ENCODE data around the gene MEIKIN.

The MEIKIN gene

GRCh38 chr5:131973089-131973712, 27.7 kb upstream of the MEIKIN start:
- no peak for DNase-seq

GRCh38 chr5:131968396-131968954, 23.0 kb upstream of the MEIKIN start:
- no peak for DNase-seq

- DNase-seq = no peak
Observed at GRCh38 chr5:131966551-131966950, 21.1 kb upstream of the MEIKIN start.

GRCh38 chr5:131965826-131966415, 20.5 kb upstream of the MEIKIN start:
- DNase-seq = no peak

- no peak for DNase-seq
Observed at GRCh38 chr5:131959906-131960305, 14.4 kb upstream of the MEIKIN start.

- no peak for DNase-seq
Observed at GRCh38 chr5:131959136-131959535, 13.7 kb upstream of the MEIKIN start.

- peak; percentile 70 for DNase-seq
Observed at GRCh38 chr5:131957721-131958441, 12.4 kb upstream of the MEIKIN start.

GRCh38 chr5:131953969-131954368, 8.5 kb upstream of the MEIKIN start:
- no peak for DNase-seq

GRCh38 chr5:131952301-131952857, 6.9 kb upstream of the MEIKIN start:
- no peak for DNase-seq

GRCh38 chr5:131950706-131951105, 5.2 kb upstream of the MEIKIN start:
- no peak for DNase-seq

- DNase-seq = no peak
Observed at GRCh38 chr5:131947445-131947844, 2.0 kb upstream of the MEIKIN start.

GRCh38 chr5:131944702-131945550, 537 bp downstream of the MEIKIN start:
- DNase-seq = no peak

- no peak for DNase-seq
Observed at GRCh38 chr5:131943916-131944315, 1.5 kb downstream of the MEIKIN start.

- DNase-seq = no peak
Observed at GRCh38 chr5:131942016-131942415, 3.4 kb downstream of the MEIKIN start.

GRCh38 chr5:131939690-131940345, 5.6 kb downstream of the MEIKIN start:
- no peak for DNase-seq

GRCh38 chr5:131932235-131932634, 13.2 kb downstream of the MEIKIN start:
- no peak for DNase-seq

- no peak for DNase-seq
Observed at GRCh38 chr5:131928957-131929356, 16.5 kb downstream of the MEIKIN start.

- DNase-seq = no peak
Observed at GRCh38 chr5:131926168-131926567, 19.3 kb downstream of the MEIKIN start.

- no peak for DNase-seq
Observed at GRCh38 chr5:131916481-131916880, 29.0 kb downstream of the MEIKIN start.

GRCh38 chr5:131914472-131914871, 31.0 kb downstream of the MEIKIN start:
- no peak for DNase-seq

- DNase-seq = no peak
Observed at GRCh38 chr5:131913603-131914002, 31.9 kb downstream of the MEIKIN start.

- no peak for DNase-seq
Observed at GRCh38 chr5:131906668-131907067, 38.8 kb downstream of the MEIKIN start.
